Thyroid gland (tissue), 4 donors: ENCODE results near the gene JAKMIP2. TPM values are rescaled to one million over a fixed set of nuclear protein-coding genes. Genes with fewer than 3 reads are reported as not detected.

Experiments used
- DNase-seq, 2 donors: peaks; one replicate each; pipeline ENCODE4 v3.0.0-alpha.2; 2019
- H3K27ac ChIP-seq, 3 donors: fragments of 200-600 bp; sonication (generic); 1 replicate in 2 of 3; 2 replicates in 1 of 3; pipeline ENCODE4 v1.5.1; 2016 to 2019; ENCODE audit warnings: mild to moderate bottlenecking in 1 of 3, moderate library complexity in 1 of 3
- H3K27me3 ChIP-seq: fragments of 200-600 bp; sonication (generic); one replicate; pipeline ENCODE4 v1.5.1; 2019
- H3K36me3 ChIP-seq, 2 donors: fragments of 200-600 bp; sonication (generic); one replicate each; pipeline ENCODE4 v1.5.1; 2016 to 2019
- H3K4me1 ChIP-seq, 2 donors: fragments of 200-600 bp; sonication (generic); one replicate each; pipeline ENCODE4 v1.5.1; 2017 to 2019
- H3K4me3 ChIP-seq, 3 donors: fragments of 200-600 bp; sonication (generic); replicated peaks in 1 of 3; 1 replicate in 2 of 3; 2 replicates in 1 of 3; pipeline ENCODE4 v1.5.1; 2016; ENCODE audit warnings: mild to moderate bottlenecking in 1 of 3
- H3K9me3 ChIP-seq: fragments of 200-600 bp; sonication (generic); one replicate; pipeline ENCODE4 v1.5.1; 2017
- POLR2A ChIP-seq, 2 donors: fragments of 450-650 bp; IDR thresholded peaks; one replicate each; pipeline ENCODE4 v1.6.1; 2017; ENCODE audit warnings: antibody characterized with exemption in 2 of 2, mild to moderate bottlenecking in 2 of 2, moderate library complexity in 1 of 2
- WGBS, 2 donors: methylation state at CpG; one replicate each; pipeline ENCODE4 v1.1.5; 2017; 5-methylcytosine and 5-hydroxymethylcytosine counted together
- intact Hi-C: fragments of 100-400 bp; cut with DNase I; formaldehyde crosslinking; loops from one replicate; pipeline ENCODE4 v1.15.1; 2023
- total RNA-seq, 4 donors: library from RNA; depleted of rRNA; stranded (reverse); fragments of >200 nt; gene quantifications; one replicate each; pipeline ENCODE4 v1.2.3, GENCODE V29; 2016
- TF ChIP-seq, protein P1 (sequence below), 6 experiments: fragments of 200-600 bp in 3 of 6; fragments of 450-650 bp in 3 of 6; sonication (generic) in 3 of 6; IDR thresholded peaks; one replicate each; pipeline ENCODE4 v1.5.1; 2016 to 2019; ENCODE audit warnings: antibody characterized with exemption in 6 of 6, mild to moderate bottlenecking in 2 of 6, inconsistent platforms in 1 of 6, moderate library complexity in 1 of 6

JAKMIP2 gene
- total RNA-seq, 4 donors from 2014 or later, result under 0.01 to 0.75 (median 0.38) TPM

GRCh38 chr5:147610798-147611197, 171.7 kb downstream of the JAKMIP2 start:
- Histone ChIP-seq H3K36me3 (no peaks in the 10 kb centered on the region), H3K27me3 (no peaks in the 10 kb centered on the region), H3K4me3 (no peak overlapping the region), H3K27ac (no peak overlapping the region), H3K9me3 (no peaks in the 10 kb centered on the region), H3K4me1 (no peaks in the 10 kb centered on the region)
- DNase-seq, result no peak
- 67 to 80% methylated on average over 1 to 3 of the region's 3 CpGs for WGBS, 2 donors
- TF ChIP-seq POLR2A (IDR thresholded peaks at IDR 0.05), result no peak
- TF ChIP-seq, protein P1, sequence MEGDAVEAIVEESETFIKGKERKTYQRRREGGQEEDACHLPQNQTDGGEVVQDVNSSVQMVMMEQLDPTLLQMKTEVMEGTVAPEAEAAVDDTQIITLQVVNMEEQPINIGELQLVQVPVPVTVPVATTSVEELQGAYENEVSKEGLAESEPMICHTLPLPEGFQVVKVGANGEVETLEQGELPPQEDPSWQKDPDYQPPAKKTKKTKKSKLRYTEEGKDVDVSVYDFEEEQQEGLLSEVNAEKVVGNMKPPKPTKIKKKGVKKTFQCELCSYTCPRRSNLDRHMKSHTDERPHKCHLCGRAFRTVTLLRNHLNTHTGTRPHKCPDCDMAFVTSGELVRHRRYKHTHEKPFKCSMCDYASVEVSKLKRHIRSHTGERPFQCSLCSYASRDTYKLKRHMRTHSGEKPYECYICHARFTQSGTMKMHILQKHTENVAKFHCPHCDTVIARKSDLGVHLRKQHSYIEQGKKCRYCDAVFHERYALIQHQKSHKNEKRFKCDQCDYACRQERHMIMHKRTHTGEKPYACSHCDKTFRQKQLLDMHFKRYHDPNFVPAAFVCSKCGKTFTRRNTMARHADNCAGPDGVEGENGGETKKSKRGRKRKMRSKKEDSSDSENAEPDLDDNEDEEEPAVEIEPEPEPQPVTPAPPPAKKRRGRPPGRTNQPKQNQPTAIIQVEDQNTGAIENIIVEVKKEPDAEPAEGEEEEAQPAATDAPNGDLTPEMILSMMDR (IDR thresholded peaks at IDR 0.05), result no peak
- intact Hi-C loops, result no loop called here

DNA sequence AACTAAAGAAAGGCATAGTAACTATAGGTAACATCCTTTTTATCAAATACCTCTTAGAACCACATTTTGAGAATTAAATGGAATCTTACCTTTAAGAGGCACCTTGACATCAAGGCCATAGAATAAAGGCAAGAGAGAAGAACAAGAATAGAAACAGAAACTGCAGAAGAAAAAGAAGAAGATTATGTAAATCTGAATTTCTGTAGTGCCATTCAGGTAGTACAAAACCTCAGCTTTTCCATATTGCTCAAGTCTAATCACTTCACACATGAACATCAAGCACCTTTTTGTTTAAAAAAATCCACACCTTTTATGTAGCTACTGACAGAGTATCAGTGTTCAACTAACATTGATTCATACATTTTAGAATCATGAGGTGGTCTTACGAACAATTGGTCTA, 180.9 kb downstream of the JAKMIP2 start:
- Histone ChIP-seq H3K4me1 (no peaks in the 10 kb centered on the region), H3K4me3 (no peak overlapping the region), H3K27me3 (no peaks in the 10 kb centered on the region), H3K9me3 (no peaks in the 10 kb centered on the region), H3K36me3 (no peaks in the 10 kb centered on the region), H3K27ac (no peak overlapping the region)
- 0 to 2% methylated on average over 1 of the region's 1 CpG for WGBS, 2 donors
- TF ChIP-seq, protein P1 (IDR thresholded peaks at IDR 0.05), result no peak
- TF ChIP-seq POLR2A (IDR thresholded peaks at IDR 0.05), result no peak
- no peak for DNase-seq
- intact Hi-C loops, result no loop called here

DNA sequence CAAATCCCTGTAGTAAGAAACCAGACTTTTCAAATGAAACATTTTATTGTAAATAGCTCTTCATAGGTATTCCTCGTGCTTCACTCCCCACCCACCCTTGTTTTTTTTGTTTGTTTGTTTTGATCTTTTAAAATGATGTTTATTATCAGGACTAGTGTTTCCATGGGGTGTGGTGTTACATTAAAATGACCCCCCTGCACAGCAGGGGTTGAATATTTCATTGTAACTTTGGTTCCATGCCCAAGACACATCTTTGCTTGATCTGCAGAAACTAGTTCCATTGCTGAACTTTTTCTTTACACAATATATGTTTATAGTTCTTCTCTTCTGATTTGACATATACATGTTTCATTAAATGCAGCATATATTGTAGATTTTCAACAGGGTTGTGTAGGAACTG, 191.4 kb downstream of the JAKMIP2 start:
- H3K27ac ChIP-seq, result no peak overlapping the region
- no peaks in the 10 kb centered on the region for H3K36me3 ChIP-seq
- H3K27me3 ChIP-seq, result no peaks in the 10 kb centered on the region
- no peaks in the 10 kb centered on the region for H3K9me3 ChIP-seq
- no peaks in the 10 kb centered on the region for H3K4me1 ChIP-seq
- DNase-seq, result no peak
- intact Hi-C loops, result no loop called here
- TF ChIP-seq, protein P1 (IDR thresholded peaks at IDR 0.05), result no peak
- no peak for TF ChIP-seq POLR2A (IDR thresholded peaks at IDR 0.05)
- H3K4me3 ChIP-seq, result no peak overlapping the region
- WGBS, 2 donors, result 75 to 76% methylated on average over 1 of the region's 1 CpG

- Histone ChIP-seq H3K36me3 (no peaks in the 10 kb centered on the region), H3K9me3 (no peaks in the 10 kb centered on the region), H3K27ac (no peak overlapping the region), H3K4me3 (no peak overlapping the region), H3K4me1 (no peaks in the 10 kb centered on the region), H3K27me3 (no peaks in the 10 kb centered on the region)
- intact Hi-C loops, result no loop called here
- TF ChIP-seq, protein P1 (IDR thresholded peaks at IDR 0.05), result no peak
- no peak for TF ChIP-seq POLR2A (IDR thresholded peaks at IDR 0.05)
- no peak for DNase-seq
Measured at GRCh38 chr5:147590096-147590495, 192.4 kb downstream of the JAKMIP2 start.

DNA sequence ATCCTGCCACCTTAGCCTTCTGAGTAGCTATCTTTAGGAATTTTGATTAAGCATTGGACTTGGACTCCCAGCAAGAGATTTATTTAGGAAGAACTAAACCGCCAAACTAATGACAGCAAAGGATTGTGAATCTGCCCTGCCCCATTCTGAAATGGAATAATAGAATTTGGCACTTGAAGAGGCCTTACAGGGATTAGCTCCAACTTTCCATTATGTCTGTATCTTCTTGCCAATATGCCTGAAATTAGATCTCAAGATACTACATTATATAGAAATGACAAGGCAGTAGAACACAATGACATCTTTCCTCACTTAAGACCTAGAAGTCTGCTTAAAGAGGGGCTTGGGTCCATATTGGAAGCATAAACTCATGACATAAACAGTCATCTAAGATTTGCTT, 195.7 kb downstream of the JAKMIP2 start:
- Histone ChIP-seq H3K27ac (no peak overlapping the region), H3K4me3 (no peak overlapping the region), H3K27me3 (no peaks in the 10 kb centered on the region), H3K9me3 (no peaks in the 10 kb centered on the region), H3K36me3 (no peaks in the 10 kb centered on the region), H3K4me1 (no peaks in the 10 kb centered on the region)
- intact Hi-C loops, result no loop called here
- 70 to 86% methylated on average over 1 of the region's 1 CpG for WGBS, 2 donors
- no peak for DNase-seq
- TF ChIP-seq, protein P1 (IDR thresholded peaks at IDR 0.05), result no peak
